HepG2 (cell line): ENCODE results near the gene STC2. TPM values are rescaled to one million over a fixed set of nuclear protein-coding genes. Genes with fewer than 3 reads are reported as not detected.

Experiments used
- BCL6 ChIP-seq: IDR thresholded peaks from 2 replicates; pipeline ENCODE4 v1.6.1; 2016; ENCODE audit warnings: missing genetic modification reagents, missing compliant biosample characterization
- DPF2 ChIP-seq: sonication (generic); formaldehyde crosslinking; IDR thresholded peaks from 2 replicates; pipeline ENCODE4 v1.4.0; 2020; ENCODE audit warnings: mild to moderate bottlenecking, low read depth, missing genetic modification reagents, borderline replicate concordance
- EED ChIP-seq: sonication (generic); formaldehyde crosslinking; IDR thresholded peaks from 2 replicates; pipeline ENCODE4 v1.5.0; 2020; ENCODE audit warnings: mild to moderate bottlenecking, missing genetic modification reagents
- HOXA7 ChIP-seq: sonication (generic); formaldehyde crosslinking; IDR thresholded peaks from 2 replicates; pipeline ENCODE4 v1.8.1; 2022; ENCODE audit warnings: mild to moderate bottlenecking, missing genetic modification reagents, moderate library complexity
- HOXA9 ChIP-seq: sonication (generic); formaldehyde crosslinking; IDR thresholded peaks from 2 replicates; pipeline ENCODE4 v1.8.1; 2022; ENCODE audit warnings: missing genetic modification reagents, mild to moderate bottlenecking, moderate library complexity, borderline replicate concordance
- KLF15 ChIP-seq: sonication (generic); formaldehyde crosslinking; IDR thresholded peaks from 2 replicates; pipeline ENCODE4 v1.8.1; 2023; ENCODE audit warnings: borderline replicate concordance, mild to moderate bottlenecking, inconsistent platforms, missing genetic modification reagents, mixed read lengths
- MED13 ChIP-seq: sonication (generic); formaldehyde crosslinking; IDR thresholded peaks from 2 replicates; pipeline ENCODE4 v1.5.0; 2020; ENCODE audit warnings: missing genetic modification reagents
- SAFB2 ChIP-seq: sonication (generic); formaldehyde crosslinking; IDR thresholded peaks from 2 replicates; pipeline ENCODE4 v1.5.1; 2020; ENCODE audit warnings: missing genetic modification reagents, low read depth, mild to moderate bottlenecking, borderline replicate concordance
- SALL1 ChIP-seq: sonication (generic); formaldehyde crosslinking; IDR thresholded peaks from 2 replicates; pipeline ENCODE4 v1.8.0; 2022; ENCODE audit warnings: mild to moderate bottlenecking, missing genetic modification reagents
- SIX4 ChIP-seq: sonication (generic); formaldehyde crosslinking; IDR thresholded peaks from 2 replicates; pipeline ENCODE4 v1.4.0; 2020; ENCODE audit warnings: missing genetic modification reagents
- STAG1 ChIP-seq: sonication (generic); formaldehyde crosslinking; IDR thresholded peaks from 2 replicates; pipeline ENCODE4 v1.4.0; 2020; ENCODE audit warnings: missing genetic modification reagents
- STAT6 ChIP-seq: sonication (generic); formaldehyde crosslinking; IDR thresholded peaks from 2 replicates; pipeline ENCODE4 v1.4.0; 2020; ENCODE audit warnings: missing genetic modification reagents, mild to moderate bottlenecking, borderline replicate concordance
- ZNF256 ChIP-seq: sonication (generic); formaldehyde crosslinking; conservative IDR thresholded peaks from 2 replicates; pipeline ENCODE4 v1.4.0; 2020; ENCODE audit warnings: missing genetic modification reagents
- ZNF264 ChIP-seq: sonication (generic); formaldehyde crosslinking; IDR thresholded peaks from 2 replicates; pipeline ENCODE4 v1.4.0; 2020; ENCODE audit warnings: missing genetic modification reagents
- ZNF550 ChIP-seq: sonication (generic); formaldehyde crosslinking; IDR thresholded peaks from 2 replicates; pipeline ENCODE4 v1.4.0; 2020; ENCODE audit warnings: mild to moderate bottlenecking, missing genetic modification reagents, borderline replicate concordance
- ZNF614 ChIP-seq: IDR thresholded peaks from 2 replicates; pipeline ENCODE4 v1.6.1; 2018; ENCODE audit warnings: missing biosample characterization, missing genetic modification reagents, inconsistent platforms, borderline replicate concordance
- ZNF703 ChIP-seq: sonication (generic); formaldehyde crosslinking; IDR thresholded peaks from 2 replicates; pipeline ENCODE4 v1.5.1; 2020; ENCODE audit warnings: missing genetic modification reagents, mild to moderate bottlenecking, moderate library complexity, borderline replicate concordance
- ZNF749 ChIP-seq: sonication (generic); formaldehyde crosslinking; IDR thresholded peaks from 2 replicates; pipeline ENCODE4 v1.8.0; 2022; ENCODE audit warnings: mild to moderate bottlenecking, missing genetic modification reagents, moderate library complexity, borderline replicate concordance
- polyA plus RNA-seq, 8 experiments: library from polyadenylated mRNA; depleted of rRNA in 3 of 8; stranded (reverse) in 7 of 8; unstranded in 1 of 8; fragments of >200 nt; fragmentation: Illumina TruSeq in 4 of 8; extraction: Trizol in 4 of 8; gene quantifications; 2 replicates each; pipeline versions ENCODE4 v1.2.1 to v1.2.3, GENCODE V29; 2011 to 2016; ENCODE audit warnings: low read depth in 4 of 8, missing spikeins in 1 of 8, mixed read lengths in 1 of 8; ENCODE audit not compliant: insufficient read depth in 1 of 8
- total RNA-seq, 5 experiments: library from RNA; depleted of rRNA; stranded (reverse); fragments of >200 nt; fragmentation: Illumina TruSeq; extraction: Trizol; gene quantifications; 2 replicates each; pipeline ENCODE4 v1.2.3, GENCODE V29; 2016; ENCODE audit warnings: low read depth in 1 of 5
- TF ChIP-seq, protein P1 (sequence below): sonication (generic); formaldehyde crosslinking; IDR thresholded peaks from 2 replicates; pipeline ENCODE4 v1.5.0; 2020; ENCODE audit warnings: missing genetic modification reagents, mild to moderate bottlenecking, borderline replicate concordance
- TF ChIP-seq, protein P2 (sequence below): sonication (generic); formaldehyde crosslinking; IDR thresholded peaks from 2 replicates; pipeline ENCODE4 v1.4.0; 2020; ENCODE audit warnings: mild to moderate bottlenecking, missing genetic modification reagents
- TF ChIP-seq, protein P3 (sequence below): sonication (generic); formaldehyde crosslinking; IDR thresholded peaks from 2 replicates; pipeline ENCODE4 v1.4.0; 2020; ENCODE audit warnings: missing genetic modification reagents
- TF ChIP-seq, protein P4 (sequence below): sonication (generic); formaldehyde crosslinking; conservative IDR thresholded peaks from 2 replicates; pipeline ENCODE4 v1.5.0; 2020; ENCODE audit warnings: missing genetic modification reagents

Gene STC2
- total and polyA plus RNA-seq, 2 of the 13 experiments (the other 11 are each of a cell fraction or from before 2014, with no cell fraction given), result 27.1 to 69.2 TPM

GRCh38 chr5:173327084-173327947 is 898 bp downstream of the STC2 start (continued):
- TF ChIP-seq, protein P1, sequence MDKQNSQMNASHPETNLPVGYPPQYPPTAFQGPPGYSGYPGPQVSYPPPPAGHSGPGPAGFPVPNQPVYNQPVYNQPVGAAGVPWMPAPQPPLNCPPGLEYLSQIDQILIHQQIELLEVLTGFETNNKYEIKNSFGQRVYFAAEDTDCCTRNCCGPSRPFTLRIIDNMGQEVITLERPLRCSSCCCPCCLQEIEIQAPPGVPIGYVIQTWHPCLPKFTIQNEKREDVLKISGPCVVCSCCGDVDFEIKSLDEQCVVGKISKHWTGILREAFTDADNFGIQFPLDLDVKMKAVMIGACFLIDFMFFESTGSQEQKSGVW, result no peak
- TF ChIP-seq ZNF614 (CRISPR knock-in tag) (no peak), SALL1 (CRISPR knock-in tag) (0 out of 2 replicates have a peak, but pooled peaks have one; percentile 21), STAT6 (CRISPR knock-in tag) (no peak), EED (CRISPR knock-in tag) (no peak), BCL6 (0 out of 2 replicates have a peak, but pooled peaks have one; percentile 16), ZNF749 (CRISPR knock-in tag) (no peak), MED13 (CRISPR knock-in tag) (0 out of 2 replicates have a peak, but pooled peaks have one; percentile 55), HOXA9 (CRISPR knock-in tag) (no peak), KLF15 (CRISPR knock-in tag) (no peak), ZNF264 (CRISPR knock-in tag) (no peak), ZNF703 (peak; percentile 21; the same call in 1 of the 2 replicates), SIX4 (CRISPR knock-in tag) (no peak), DPF2 (CRISPR knock-in tag) (no peak), STAG1 (CRISPR knock-in tag) (no peak), ZNF550 (CRISPR knock-in tag) (no peak), HOXA7 (CRISPR knock-in tag) (no peak), ZNF256 (CRISPR knock-in tag) (no peak), SAFB2 (no peak)
- TF ChIP-seq, protein P2, sequence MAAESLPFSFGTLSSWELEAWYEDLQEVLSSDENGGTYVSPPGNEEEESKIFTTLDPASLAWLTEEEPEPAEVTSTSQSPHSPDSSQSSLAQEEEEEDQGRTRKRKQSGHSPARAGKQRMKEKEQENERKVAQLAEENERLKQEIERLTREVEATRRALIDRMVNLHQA (CRISPR knock-in tag), result no peak
- TF ChIP-seq, protein P3, sequence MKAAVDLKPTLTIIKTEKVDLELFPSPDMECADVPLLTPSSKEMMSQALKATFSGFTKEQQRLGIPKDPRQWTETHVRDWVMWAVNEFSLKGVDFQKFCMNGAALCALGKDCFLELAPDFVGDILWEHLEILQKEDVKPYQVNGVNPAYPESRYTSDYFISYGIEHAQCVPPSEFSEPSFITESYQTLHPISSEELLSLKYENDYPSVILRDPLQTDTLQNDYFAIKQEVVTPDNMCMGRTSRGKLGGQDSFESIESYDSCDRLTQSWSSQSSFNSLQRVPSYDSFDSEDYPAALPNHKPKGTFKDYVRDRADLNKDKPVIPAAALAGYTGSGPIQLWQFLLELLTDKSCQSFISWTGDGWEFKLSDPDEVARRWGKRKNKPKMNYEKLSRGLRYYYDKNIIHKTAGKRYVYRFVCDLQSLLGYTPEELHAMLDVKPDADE (CRISPR knock-in tag), result 0 out of 2 replicates have a peak, but pooled peaks have one; percentile 23
- TF ChIP-seq, protein P4, sequence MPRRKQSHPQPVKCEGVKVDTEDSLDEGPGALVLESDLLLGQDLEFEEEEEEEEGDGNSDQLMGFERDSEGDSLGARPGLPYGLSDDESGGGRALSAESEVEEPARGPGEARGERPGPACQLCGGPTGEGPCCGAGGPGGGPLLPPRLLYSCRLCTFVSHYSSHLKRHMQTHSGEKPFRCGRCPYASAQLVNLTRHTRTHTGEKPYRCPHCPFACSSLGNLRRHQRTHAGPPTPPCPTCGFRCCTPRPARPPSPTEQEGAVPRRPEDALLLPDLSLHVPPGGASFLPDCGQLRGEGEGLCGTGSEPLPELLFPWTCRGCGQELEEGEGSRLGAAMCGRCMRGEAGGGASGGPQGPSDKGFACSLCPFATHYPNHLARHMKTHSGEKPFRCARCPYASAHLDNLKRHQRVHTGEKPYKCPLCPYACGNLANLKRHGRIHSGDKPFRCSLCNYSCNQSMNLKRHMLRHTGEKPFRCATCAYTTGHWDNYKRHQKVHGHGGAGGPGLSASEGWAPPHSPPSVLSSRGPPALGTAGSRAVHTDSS (CRISPR knock-in tag), result no peak
